ENCODE data around the gene HS2ST1.

Gene HS2ST1

GRCh38 chr1:87149241-87150041 lies 235.0 kb downstream of the HS2ST1 start:
- DNase-seq (ENCODE audit: low read depth) = peak; percentile 70
- TF ChIP-seq CTCF (IDR thresholded peaks at IDR 0.05; ENCODE audit: insufficient read depth, low read depth, low read length, missing control alignments) = no peak
- no peak overlapping the region for H3K4me3 ChIP-seq (ENCODE audit: low read length)

- no peak for DNase-seq (ENCODE audit: low read depth)
- TF ChIP-seq CTCF (IDR thresholded peaks at IDR 0.05; ENCODE audit: insufficient read depth, low read depth, low read length, missing control alignments) = no peak
- H3K4me3 ChIP-seq (ENCODE audit: low read length) = no peak overlapping the region
These were observed 235.7 kb downstream of the HS2ST1 start for GRCh38 chr1:87150143-87150542.

- peak; percentile 47 for TF ChIP-seq CTCF (IDR thresholded peaks at IDR 0.05; ENCODE audit: insufficient read depth, low read depth, low read length, missing control alignments)
- peak; percentile 72 for DNase-seq (ENCODE audit: low read depth)
- peak overlapping the region; percentile 7 for H3K4me3 ChIP-seq (ENCODE audit: low read length)
These were observed 237.3 kb downstream of the HS2ST1 start for GRCh38 chr1:87151500-87152421.

GRCh38 chr1:87154384-87154783 lies 239.9 kb downstream of the HS2ST1 start:
- TF ChIP-seq CTCF (IDR thresholded peaks at IDR 0.05; ENCODE audit: insufficient read depth, low read depth, low read length, missing control alignments) = no peak
- DNase-seq (ENCODE audit: low read depth) = no peak
- no peak overlapping the region for H3K4me3 ChIP-seq (ENCODE audit: low read length)

DNA sequence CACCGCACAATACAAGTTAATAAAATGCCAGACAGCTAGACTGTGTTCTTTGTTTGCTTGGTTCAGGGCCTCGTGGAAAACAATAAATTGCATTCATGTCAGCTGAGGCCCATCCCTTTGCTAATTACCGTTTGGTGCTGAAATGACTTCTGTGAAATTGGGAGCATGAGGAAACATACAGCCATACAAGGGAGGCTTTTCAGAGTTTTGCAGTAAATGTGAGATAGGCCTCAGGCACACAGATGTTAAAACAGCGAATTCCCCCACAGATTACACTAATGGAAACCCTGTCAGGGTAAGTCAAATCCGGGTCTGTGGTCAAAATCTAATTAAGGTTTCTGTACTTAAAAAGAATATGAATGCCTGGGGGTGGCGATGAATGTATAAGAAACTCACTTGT lies 240.7 kb downstream of the HS2ST1 start:
- TF ChIP-seq CTCF (IDR thresholded peaks at IDR 0.05; ENCODE audit: insufficient read depth, low read depth, low read length, missing control alignments) = no peak

DNA sequence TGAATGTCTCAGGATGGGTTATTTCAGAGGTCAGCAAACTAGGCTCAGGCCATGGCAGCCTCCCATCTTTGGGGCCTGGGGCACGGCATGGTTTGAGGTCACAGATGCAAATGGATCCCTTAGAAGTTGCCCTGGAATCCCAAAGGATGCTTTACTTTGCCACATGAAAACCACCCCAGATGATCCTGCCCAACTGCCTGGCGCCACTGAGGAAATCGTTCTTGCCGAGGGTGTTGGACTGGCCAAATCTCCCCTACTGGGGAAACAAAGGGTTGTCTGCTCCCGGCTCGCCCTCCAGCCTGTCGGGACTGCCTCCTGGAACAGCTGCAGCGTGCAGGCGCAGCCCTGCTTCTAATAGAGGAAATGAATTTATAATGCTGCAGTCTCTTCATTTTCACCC lies 241.2 kb downstream of the HS2ST1 start:
- H3K4me3 ChIP-seq (ENCODE audit: low read length) = no peak overlapping the region
- no peak for DNase-seq (ENCODE audit: low read depth)
- TF ChIP-seq CTCF (IDR thresholded peaks at IDR 0.05; ENCODE audit: insufficient read depth, low read depth, low read length, missing control alignments) = no peak

More for the DNA sequence above, 240.7 kb downstream of the HS2ST1 start:
- H3K4me3 ChIP-seq (ENCODE audit: low read length) = no peak overlapping the region
- DNase-seq (ENCODE audit: low read depth) = no peak
